Breast epithelium (tissue), 3 donors: ENCODE data around the gene PLPP1.

ENCODE experiments used
- CTCF ChIP-seq, 3 donors: fragments of 450-650 bp; IDR thresholded peaks; one replicate each; pipeline ENCODE4 v1.5.1; 2016 to 2017; ENCODE audit warnings: antibody characterized with exemption in 3 of 3, mild to moderate bottlenecking in 3 of 3, moderate library complexity in 3 of 3
- POLR2A ChIP-seq: fragments of 450-650 bp; IDR thresholded peaks from one replicate; pipeline ENCODE4 v1.6.1; 2016; ENCODE audit warnings: antibody characterized with exemption, mild to moderate bottlenecking, moderate library complexity

GRCh38 chr5:55546947-55547346 is 12.2 kb upstream of the PLPP1 start:
- TF ChIP-seq POLR2A (no peak), CTCF (IDR thresholded peaks at IDR 0.05) (no peak)
